Measurements from ENCODE around the gene NUP62.
"Not testable (repeated sequence)": the region's sequence is repeated elsewhere in the genome, so short reads cannot be mapped to it uniquely, and the experiment has no call there.

Gene NUP62

DNA sequence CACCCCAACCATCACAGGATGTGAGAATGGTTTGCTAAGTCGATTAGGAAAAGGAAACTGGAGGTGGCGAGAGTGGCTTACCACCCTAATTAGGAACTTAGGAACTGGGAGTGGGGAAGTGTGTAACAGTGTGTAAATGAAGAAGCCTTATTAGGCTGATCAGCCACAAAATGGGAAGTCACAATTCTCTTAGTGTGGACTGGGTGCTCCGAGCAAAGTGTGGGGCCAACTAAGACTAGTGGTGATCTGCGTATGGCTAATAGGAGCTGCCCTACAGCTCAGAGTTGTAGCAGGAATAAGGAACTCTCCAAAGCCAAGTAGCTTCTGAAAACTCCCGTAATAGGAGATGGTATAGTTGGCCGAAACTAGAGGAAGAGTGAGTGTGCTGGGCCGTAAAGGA lies 24.1 kb upstream of the NUP62 start:
- no peak for DNase-seq (ENCODE audit: low read depth, low spot score)
- H3K4me3 ChIP-seq (ENCODE audit: low read length): no peak overlapping the region

DNA sequence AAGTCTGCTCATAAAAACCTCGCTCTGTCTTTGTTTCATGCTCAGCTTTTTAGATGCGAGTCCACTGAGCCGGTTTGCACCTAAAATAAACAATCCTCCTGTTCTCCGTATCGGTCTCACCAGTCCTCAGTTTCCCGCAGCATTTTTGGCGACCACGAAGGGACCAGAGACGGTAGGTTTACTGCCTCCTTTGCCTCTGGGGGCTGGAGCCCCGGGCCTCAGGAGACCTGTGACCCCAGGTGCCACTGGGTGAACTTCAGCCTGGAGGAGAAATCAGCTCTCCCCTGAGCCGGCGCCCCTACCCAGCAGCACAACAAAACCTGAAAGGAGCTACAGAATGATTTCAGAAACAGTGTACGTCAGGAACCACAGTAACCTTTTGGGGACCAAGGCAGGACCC lies 23.6 kb upstream of the NUP62 start:
- no peak overlapping the region for H3K4me3 ChIP-seq (ENCODE audit: low read length)

DNA sequence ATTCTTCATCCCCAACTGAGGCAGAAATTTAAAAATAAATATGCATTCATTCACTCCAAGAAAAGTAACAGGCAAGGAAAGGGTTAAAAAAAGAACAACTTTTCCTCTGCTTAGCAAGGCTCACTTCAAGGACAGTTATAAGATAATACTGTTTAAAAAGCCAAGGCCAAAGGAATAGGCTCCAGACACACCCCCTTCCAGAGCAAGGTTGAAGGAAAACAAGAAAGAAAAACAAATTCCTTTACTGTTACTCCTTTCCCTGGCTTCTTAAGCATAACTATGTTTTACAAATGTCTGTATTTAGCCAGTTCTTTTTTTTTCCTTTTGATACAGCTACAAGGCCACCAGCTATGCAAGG lies 23.2 kb upstream of the NUP62 start:
- no peak overlapping the region for H3K4me3 ChIP-seq (ENCODE audit: low read length)
- no peak for DNase-seq (ENCODE audit: low read depth, low spot score)

More for the DNA sequence above, 23.6 kb upstream of the NUP62 start:
- no peak for DNase-seq (ENCODE audit: low read depth, low spot score)

DNA sequence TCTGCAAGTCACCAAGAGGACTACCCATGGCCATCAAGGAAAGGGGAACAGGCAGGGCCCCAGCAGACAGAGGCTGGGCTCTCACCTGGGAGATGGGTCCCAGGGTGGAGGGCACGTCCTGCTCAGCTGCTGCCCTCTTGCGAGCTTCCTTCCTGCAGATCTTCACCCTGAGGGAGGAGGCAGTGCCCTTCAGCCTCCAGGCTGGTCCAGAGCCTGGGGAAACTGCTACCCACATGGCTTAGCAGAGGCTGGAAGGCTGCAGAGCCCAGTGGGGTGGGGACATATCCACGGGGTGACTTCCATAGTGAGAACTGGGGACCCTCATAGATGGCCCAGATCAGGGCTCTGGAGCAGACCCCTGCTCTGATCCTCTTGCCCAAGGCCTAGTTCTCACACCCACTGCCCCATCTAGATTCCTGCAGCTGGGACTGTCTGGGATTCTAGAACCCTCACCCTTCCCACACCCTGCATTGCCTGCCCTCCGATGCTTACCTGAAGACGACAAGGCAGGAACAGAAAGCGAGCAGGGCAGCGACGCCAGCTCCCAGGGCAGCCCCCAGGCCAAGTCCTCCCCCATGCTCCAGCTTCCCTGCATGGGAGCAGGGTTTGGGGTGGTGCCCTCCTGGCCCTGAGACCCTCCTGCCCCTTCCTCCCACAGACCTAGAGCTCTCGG lies 22.6 kb upstream of the NUP62 start:
- H3K4me3 ChIP-seq (ENCODE audit: low read length): no peak overlapping the region
- no peak for DNase-seq (ENCODE audit: low read depth, low spot score)

DNA sequence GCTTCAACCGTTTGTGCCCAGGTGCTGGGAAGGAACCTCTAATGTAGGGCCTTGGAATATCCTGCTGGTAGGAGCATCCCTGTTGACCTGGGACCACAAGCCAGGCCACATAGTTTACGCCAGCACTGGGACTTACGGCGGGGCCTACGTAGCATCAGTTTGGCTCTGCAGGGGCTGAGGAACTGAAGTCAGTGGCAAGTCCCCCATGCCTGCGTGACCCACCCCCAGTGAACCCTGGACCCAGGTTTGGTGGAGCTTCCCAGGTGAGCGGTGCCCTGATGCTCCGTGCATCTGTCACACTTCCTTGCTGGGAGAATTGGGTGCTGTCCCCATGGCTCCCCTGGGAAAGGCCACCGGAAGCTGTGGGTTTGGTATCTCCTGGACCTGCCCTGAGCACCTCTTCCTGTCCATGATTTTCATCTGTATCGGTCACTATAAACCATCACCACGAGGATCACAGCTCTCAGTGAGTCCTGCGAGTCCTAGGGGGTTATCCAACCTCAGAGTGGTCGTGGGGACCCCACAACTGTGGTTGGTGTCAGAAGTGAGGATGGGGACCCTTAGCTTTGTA lies 21.7 kb upstream of the NUP62 start:
- H3K4me3 ChIP-seq (ENCODE audit: low read length): no peak overlapping the region
- DNase-seq (ENCODE audit: low read depth, low spot score): no peak

DNA sequence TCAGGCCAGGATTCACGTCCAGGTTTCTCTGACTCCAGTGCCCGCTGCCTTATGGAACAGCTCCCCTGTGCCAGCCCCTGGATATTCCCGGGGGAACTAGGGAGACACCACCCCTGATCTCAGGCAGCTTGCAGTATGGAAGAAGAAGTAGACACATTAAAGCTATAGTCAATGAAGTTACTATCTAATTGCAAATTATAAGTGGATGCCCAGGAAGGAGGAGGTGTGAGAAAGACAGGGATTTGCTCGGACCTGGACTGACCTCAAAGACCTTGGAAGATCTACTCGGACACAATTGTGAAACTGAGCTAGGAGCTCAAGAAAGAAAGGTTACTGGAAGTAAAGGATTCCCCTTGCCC lies 21.3 kb upstream of the NUP62 start:
- no peak for DNase-seq (ENCODE audit: low read depth, low spot score)
- no peak overlapping the region for H3K4me3 ChIP-seq (ENCODE audit: low read length)

DNA sequence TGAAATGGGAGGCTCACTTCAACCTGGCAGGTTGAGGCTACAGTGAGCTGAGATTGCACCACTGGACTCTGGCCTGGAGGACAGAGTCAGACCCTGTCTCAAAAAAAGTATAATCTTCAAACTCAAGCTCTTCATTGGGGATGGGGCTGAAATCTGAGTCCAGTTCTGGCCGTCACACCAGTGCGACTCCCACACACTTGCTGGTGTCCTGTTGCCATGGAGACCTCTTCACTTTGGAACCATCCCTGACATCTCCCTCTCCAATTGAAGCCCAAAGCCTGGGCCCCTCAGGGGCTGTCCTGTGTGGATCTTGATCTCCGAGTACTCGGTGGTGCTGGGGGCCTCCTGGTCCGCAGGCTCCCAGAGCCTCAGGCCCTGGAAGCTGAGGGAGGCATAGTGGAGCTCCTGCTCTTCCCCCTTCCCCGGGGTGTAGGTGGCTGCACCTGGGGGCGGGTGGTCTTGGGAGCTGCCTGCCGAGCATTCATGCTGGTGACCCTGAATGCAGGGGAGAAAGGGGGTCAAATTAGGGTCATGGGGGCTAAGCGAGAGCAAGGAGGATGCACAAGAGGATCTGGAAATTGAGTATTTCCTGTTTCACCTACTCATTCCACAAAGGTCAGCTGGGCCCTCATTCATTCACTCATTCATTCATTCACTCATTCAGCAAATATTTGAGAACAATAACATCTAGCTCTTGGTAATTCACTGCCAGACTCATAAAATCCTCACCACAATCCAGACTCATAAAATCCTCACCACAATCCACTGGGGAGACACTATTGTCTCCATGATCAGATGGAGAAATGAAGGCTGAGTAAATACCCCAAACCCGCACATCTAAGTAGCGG lies 20.7 kb upstream of the NUP62 start:
- no peak for DNase-seq (ENCODE audit: low read depth, low spot score)
- no peak overlapping the region for H3K4me3 ChIP-seq (ENCODE audit: low read length)

DNA sequence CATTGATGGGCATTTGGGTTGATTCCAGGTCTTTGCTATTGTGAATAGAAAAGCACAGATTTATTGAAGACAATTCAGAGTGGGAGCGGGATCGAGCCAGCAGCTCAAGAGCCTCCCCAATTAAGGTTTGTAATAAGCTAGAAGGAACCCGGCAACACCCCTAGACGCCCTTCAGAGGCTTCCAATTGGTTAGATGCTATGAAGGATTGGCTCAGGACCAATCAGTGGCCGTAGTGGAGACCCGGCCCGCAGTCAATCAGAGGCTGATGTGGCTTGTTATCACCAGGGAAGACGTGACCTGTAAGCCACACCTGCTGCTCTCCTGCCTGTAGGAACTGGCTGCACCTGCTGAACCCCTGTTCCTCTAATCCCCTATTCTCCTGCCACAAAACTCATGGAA lies 17.1 kb upstream of the NUP62 start:
- no peak overlapping the region for H3K4me3 ChIP-seq (ENCODE audit: low read length)
- DNase-seq (ENCODE audit: low read depth, low spot score): no peak

DNA sequence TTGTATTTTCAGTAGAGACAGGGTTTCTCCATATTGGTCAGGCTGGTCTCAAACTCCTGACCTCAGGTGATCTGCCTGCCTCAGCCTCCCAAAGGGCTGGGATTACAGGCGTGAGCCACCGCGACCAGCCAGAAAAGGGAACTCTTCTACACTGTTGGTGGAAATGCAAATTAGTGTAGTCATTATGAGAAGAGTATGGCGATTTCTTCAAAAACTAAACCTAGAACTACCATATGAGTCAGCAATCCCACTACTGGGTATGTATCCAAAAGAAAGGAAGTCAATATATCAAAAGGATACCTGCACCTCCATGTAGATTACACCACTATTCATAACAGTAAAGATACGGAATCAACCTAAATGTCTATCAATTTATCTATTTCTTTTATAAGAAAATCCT lies 15.3 kb upstream of the NUP62 start:
- H3K4me3 ChIP-seq (ENCODE audit: low read length); DNase-seq (ENCODE audit: low read depth, low spot score): not testable (repeated sequence)

DNA sequence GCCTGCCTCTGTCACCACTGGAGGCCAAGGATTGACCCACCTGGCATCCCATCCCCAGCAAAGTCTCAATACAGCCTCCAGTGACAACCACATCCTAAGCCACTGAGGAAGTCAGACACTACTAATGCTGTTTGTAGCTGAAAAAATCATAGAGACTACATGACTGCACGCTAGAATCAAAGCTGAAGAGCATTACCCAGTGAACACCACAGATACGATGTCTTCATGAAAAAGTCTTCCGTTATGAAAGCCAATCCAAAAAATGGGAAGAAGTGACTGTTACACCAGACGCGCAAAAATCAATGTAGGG lies 11.1 kb upstream of the NUP62 start:
- peak; percentile 60 for DNase-seq (ENCODE audit: low read depth, low spot score)
- H3K4me3 ChIP-seq (ENCODE audit: low read length): no peak overlapping the region

DNA sequence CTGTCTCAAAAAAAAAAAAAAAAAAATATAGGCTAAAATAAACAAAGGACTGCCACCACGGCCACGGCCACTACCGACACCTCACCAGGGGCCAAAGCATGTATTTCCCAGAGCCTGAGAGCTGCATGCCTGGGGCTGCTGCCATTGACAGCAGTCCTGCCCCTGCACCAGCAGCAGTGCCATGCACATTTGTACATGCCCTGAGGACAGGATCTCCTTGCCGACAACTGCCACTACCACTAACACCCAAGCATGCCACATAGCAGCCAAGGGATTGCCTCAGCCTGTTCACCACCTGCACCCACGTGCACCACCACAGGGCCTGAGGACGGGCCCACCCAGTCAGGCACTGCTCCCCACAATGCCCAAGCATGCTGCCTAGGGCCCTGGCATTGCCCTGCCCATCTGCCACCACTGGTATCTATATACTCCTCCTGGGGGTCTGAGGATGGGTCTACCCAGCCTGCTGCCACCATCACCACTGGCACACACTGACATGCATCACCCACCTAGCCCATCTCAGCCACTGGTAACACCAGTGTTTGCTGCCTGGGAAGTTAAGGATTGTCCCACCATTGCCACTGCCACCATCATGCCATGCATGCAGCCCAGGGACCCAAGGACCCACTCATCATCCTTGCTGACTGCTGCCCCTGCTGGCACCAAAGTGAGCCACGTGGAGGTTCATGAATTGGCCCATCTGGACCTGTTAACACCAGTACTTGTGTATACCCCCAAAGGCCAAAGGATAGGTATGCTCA lies 10.6 kb upstream of the NUP62 start:
- no peak for DNase-seq (ENCODE audit: low read depth, low spot score)
- H3K4me3 ChIP-seq (ENCODE audit: low read length): no peak overlapping the region

DNA sequence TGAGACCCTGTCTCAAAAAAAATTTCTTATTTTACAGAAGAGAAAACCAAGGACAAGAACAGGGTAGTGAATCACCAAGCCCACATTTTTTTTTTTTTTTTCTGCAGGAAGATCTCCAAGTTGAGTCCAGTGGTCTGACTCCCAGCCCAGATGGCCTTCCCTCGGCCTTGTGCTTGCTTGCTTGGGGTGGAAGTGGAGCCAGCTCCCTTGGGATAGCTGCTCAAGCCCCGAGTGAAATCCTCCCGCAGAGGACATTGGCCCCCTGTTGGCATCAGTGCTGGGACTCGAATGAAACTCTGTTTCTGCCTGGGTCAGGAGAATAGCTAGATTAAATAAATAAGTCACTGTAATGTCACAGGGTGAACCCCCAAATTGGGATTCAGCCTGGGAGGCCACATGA lies 9.4 kb upstream of the NUP62 start:
- no peak for DNase-seq (ENCODE audit: low read depth, low spot score)
- H3K4me3 ChIP-seq (ENCODE audit: low read length): no peak overlapping the region

DNA sequence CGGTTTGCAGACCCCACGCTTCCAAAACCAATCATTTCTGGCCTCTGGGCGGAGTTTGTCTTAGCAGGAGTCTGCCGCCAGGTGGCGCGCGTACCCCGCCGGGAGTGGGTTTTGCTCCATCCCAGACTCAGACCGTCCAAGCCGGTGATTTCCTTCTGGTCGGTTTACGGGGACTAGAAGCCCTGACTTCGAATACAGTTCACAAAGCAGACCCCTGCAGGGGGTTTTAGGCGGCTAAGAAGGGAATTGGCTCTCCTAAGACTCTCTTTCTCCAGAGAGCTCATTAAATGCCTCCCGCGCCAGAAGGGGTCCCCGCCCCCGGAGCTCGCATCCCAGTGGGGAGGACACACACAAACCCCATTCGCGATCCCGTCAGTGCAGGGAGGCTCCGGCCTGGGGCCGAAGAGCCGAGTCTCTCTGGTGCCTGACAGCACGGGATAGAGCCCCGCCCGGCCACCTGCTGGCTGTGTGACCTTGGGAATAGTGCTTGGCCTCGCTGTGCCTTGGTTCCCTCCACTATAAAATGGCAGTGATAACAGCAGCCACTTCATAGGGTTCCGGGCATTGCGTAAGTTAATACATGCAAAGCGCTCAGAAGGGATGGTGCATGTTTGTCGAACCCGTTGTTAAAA lies 8.6 kb upstream of the NUP62 start:
- no peak overlapping the region for H3K4me3 ChIP-seq (ENCODE audit: low read length)
- no peak for DNase-seq (ENCODE audit: low read depth, low spot score)

DNA sequence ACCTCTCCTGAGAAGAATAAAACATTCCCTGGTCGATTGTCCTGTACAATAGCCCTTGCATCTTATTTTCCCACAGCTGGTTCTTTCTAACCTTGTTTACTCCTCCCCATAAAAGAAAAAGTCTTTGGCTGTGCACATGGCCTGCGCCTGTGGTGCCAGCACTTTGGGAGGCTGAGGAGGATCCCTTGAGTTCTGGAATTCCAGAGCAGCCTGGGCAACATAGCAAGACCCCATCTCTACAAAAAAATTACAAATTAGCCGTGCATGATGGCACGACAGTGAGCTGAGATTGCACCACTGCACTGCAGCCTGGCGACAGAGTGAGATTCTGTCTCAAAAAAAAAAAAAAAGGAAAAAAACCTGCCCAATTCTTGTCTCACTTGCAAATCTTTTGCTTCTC lies 7.2 kb upstream of the NUP62 start:
- no peak overlapping the region for H3K4me3 ChIP-seq (ENCODE audit: low read length)
- no peak for DNase-seq (ENCODE audit: low read depth, low spot score)

DNA sequence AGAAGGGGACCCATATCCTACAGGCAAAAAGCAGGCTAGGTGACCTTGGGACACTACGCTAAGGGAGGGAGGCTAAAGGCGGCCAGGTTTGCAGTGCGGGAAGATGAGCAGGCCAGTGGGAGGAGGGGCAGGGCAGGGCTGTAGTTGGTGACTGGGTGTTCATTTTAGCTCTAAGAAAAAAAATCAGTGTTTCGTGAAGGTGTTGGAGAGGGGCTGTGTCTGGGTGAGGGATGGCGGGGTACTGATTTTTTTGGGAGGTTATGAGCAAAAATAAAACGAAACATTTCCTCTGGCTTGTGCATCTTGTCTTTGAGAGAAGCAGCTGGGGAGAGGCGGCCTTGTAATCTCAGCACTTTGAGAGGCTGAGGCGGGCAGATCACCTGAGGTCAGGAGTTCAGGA lies 4.3 kb upstream of the NUP62 start:
- DNase-seq (ENCODE audit: low read depth, low spot score): no peak
- H3K4me3 ChIP-seq (ENCODE audit: low read length): no peak overlapping the region

DNA sequence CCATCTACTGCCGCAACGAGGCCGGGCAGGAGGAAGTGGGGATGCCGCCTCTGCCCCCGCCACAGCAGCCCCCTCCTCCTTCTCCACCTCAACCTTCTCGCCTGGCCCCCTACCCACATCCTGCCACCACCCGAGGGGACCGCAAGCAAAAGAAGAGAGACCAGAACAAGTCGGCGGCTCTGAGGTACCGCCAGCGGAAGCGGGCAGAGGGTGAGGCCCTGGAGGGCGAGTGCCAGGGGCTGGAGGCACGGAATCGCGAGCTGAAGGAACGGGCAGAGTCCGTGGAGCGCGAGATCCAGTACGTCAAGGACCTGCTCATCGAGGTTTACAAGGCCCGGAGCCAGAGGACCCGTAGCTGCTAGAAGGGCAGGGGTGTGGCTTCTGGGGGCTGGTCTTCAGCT lies 3.4 kb upstream of the NUP62 start:
- peak overlapping the region; percentile 4; the same call in 1 of the 2 replicates for H3K4me3 ChIP-seq (ENCODE audit: low read length)
- DNase-seq (ENCODE audit: low read depth, low spot score): peak; percentile 86

DNA sequence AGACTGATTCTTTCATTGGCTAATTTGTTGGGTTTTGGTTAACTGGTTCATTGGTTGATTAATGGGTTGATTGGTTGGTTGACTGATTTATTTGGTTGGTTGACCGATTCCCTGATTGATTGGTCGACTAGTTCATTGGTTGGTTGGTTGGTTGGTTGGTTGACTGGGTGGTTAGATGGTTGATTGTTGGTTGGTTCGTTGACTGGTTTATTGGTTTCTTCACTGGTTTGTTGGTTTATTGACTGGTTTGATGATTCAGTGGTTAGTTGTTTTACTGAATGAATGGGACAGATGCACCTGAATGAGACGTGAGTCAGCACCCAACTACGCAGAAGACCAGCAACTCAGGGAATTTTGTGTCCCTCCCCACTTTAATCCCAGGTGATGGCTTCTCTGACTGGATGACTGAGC lies 2.7 kb upstream of the NUP62 start:
- DNase-seq (ENCODE audit: low read depth, low spot score): no peak
- H3K4me3 ChIP-seq (ENCODE audit: low read length): no peak overlapping the region

DNA sequence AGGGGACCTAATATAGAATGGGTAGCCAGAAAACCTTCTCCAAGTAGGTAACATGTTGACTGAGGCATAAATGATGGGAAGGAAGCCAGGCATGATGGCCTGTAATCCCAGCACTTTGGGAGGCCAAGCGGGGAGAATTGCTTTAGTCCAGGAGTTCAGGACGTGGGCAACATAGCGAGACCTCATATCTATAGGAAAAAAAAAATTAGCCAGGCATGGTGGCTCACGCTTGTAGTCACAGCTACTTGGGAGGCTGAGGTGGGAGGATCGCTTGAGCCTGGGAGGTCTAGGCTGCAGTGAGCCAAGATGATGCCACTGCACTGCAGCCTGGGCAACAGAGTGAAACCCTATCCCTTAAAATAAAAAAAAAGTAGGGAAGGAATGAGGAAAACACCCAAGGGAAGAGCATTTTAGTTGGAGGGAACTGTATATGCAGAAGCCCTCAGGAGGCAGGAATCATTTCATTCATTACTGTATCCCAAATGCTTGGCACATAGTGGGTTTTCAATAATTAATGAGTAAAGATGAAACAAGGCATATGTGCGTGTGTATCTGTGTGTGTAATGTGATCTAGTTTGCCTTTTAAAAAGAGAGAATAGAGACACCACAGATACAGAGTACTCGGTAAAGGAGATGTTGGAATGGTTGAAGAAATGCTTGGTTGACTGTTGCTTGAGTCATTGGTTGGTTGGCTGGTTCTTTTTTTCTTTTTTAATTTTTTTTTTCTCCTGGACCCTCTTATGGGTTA lies 2.2 kb upstream of the NUP62 start:
- DNase-seq (ENCODE audit: low read depth, low spot score): no peak
- H3K4me3 ChIP-seq (ENCODE audit: low read length): no peak overlapping the region

DNA sequence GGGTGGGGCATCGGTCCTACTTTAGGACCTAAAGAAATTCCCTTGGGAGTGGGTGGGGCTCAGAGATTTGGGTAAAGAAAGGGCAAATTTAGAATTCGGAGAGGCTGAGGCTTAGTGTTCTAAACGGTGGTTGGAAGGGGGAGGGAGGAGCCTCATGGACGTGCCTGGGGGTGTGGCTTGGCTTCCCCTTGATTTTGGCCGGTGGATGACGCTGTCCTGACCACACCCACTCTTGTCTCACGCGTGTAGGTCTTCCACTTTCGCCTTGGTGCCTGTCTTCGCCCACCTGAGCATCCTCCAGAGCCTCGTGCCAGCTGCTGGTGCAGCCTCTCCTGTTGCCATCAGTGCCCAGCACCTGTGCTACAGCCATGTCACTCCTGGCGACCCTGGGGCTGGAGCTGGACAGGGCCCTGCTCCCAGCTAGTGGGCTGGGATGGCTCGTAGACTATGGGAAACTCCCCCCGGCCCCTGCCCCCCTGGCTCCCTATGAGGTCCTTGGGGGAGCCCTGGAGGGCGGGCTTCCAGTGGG lies 1.2 kb upstream of the NUP62 start:
- peak overlapping the region; percentile 34 for H3K4me3 ChIP-seq (ENCODE audit: low read length)
- DNase-seq (ENCODE audit: low read depth, low spot score): no peak

Data from Jurkat, Clone E6-1 (cell line).